DMS114 treated with DMSO at 0.1 percent for 48 hours (cell line): ENCODE data around the gene GADD45A.
A peak's percentile ranks its signal among the peaks of the same experiment; 100 is the strongest.
"Not testable (repeated sequence)": the region's sequence is repeated elsewhere in the genome, so short reads cannot be mapped to it uniquely, and the experiment has no call there.

Source experiments
- DNase-seq: peaks from one replicate; lab custom pipeline; 2025; ENCODE audit not compliant: unreplicated experiment; lab: John Stamatoyannopoulos, UW

The GADD45A gene, protein sequence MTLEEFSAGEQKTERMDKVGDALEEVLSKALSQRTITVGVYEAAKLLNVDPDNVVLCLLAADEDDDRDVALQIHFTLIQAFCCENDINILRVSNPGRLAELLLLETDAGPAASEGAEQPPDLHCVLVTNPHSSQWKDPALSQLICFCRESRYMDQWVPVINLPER

DNA sequence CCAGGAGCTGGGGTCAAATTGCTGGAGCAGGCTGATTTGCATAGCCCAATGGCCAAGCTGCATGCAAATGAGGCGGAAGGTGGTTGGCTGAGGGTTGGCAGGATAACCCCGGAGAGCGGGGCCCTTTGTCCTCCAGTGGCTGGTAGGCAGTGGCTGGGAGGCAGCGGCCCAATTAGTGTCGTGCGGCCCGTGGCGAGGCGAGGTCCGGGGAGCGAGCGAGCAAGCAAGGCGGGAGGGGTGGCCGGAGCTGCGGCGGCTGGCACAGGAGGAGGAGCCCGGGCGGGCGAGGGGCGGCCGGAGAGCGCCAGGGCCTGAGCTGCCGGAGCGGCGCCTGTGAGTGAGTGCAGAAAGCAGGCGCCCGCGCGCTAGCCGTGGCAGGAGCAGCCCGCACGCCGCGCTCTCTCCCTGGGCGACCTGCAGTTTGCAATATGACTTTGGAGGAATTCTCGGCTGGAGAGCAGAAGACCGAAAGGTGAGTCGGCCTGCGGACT, at the start of gene GADD45A:
GADD45A (plus strand) TSS at position 135 of the 491 bp plus-strand sequence; CDS start at position 429, 294 bp downstream.
- peak; percentile 89 for DNase-seq

DNA sequence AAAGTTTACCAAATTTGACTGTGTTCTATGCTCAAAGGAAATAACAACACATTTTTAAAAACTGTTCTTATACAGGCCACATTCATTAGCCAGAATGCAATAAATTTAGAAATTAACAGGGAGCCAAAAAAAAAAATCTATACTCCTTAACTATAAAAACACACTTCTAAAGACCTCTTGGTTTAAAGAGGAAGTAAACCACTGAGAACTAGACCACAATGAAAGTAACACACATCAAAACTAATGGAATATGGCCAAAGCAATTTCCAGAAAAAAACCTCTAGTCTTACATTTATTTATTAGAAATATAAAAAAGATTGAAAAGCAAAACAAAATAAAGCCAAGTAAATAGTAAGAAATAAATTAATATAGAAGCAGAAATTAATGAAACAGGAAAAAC, 48.9 kb upstream of the GADD45A start:
- DNase-seq, result no peak

DNA sequence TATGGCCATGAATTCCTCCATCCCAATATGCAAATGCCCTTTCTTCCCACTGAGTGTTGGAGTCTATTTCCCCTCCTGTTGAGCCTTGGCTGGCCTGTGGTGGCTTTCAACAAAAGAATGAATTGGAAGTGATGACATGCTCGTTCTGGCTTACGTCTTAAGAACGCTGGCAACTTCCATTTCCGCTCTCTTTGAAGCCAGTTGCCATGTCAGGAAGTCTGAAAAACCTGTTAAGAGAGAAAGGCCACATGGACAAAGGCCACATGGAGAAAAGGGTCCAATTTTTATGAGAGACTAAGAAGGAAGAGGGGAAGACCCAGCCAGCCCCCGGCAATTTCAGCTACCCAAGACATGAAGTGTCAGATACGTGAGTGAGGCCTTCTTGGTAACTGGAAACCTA, 45.6 kb upstream of the GADD45A start:
- DNase-seq, result no peak

DNA sequence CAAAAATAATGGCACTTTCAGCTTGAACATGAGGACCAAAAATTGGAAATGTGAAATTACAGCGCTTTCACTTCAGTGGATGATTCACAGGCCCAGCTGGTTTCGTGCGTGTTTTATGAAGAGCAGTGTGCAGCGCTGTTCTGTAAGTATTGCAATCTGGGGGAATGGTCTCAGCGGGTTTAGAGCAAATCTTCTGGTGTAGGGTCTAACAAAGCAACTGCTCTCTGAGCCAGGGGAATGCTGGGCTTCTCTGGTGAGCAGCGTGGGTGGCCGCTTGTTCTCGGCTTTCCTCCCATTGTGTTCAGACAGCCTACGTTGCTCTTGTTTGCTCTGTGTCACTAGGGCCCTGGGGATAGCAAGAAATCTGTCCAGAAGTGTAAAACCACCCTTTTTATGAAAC, 42.4 kb upstream of the GADD45A start:
- DNase-seq, result no peak

DNA sequence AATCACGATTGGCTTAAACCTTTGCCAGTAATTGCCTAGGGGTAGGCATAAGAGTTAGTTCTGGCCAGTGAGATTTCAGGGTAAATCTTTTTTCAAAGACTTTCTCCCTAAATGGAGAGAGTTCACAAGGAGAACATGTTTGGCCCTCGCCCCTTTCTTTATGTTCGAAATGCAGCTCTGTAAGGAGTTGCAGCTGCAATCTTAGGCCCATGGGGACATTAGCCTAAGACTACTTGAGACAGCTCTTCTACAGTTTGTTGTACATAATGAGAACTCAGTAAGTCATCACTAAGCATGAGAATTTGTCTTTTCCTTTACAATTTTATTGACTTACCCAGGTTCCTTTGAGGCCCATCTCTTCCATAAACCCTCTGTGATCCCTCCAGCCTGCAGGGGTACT, 40.4 kb upstream of the GADD45A start:
- no peak for DNase-seq

DNA sequence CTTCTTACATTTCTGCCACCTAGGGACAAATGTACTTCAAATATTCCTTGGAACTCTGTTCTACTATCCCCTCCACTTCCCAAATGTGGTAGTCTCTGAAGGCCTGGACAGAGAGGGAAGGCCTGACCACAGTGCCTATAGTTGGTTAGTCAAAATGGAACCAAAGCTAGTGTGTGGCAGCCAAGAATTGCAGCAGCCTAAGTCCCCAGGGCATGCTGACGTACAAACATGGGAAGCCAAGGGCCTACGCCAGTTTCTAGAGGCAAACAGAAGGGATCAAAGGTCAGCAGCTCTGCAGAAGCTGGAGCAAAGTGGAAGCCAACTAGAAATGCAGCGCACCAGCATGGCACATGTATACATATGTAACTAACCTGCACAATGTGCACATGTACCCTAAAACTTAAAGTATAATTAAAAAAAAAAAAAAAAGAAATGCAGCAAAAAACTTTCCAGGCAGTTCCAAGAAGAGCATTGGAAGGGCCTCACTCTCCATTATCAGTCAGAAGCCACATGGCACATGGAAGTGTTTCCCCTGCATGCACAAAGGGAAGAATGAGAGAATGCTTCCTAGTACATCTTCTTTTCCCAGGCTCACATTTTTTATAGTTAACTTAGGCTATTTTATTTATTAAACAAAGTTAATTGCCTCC, 39.4 kb upstream of the GADD45A start:
- DNase-seq, result no peak

DNA sequence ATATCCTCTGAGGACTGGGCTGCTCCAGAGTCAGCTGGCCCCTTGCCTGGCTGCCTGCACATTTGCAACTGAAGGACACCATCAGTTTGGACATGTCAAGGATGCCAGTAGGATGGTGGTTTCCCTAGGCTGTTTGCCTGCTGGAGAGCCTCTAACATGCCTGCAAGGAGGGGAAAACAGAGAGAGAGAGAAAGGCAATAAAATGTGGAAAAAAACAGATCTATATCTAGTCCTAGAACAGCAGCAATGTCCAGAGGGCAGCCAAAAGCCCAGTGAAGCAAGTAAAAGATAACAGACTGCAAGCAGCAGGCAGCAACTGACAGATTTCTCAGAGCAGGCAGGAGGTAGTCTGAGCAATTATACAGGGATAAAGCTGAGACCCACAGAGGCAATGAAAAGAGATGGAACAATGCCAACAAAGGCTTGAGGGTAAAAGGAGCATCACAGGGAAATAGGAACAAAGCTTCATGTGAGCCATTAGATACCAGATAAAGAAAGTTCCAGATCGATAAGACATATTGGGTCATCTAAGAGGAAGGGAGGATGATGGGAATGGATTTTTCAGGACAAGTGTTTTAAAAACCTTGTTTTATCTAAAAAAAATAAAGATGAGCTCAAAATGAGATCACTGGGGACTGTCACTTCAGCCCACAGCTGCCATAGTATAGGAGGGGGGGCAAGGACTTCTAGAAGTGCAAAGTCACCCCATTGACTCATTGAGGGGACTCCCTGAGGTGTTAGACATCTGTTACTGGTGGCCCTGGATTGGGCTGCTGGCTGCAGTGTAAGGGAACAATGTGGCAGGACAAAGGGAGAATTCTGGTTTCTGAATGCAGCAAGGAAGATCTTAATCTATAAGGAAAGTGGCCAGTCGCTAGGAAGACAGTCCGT, 38.6 kb upstream of the GADD45A start:
- no peak for DNase-seq

DNA sequence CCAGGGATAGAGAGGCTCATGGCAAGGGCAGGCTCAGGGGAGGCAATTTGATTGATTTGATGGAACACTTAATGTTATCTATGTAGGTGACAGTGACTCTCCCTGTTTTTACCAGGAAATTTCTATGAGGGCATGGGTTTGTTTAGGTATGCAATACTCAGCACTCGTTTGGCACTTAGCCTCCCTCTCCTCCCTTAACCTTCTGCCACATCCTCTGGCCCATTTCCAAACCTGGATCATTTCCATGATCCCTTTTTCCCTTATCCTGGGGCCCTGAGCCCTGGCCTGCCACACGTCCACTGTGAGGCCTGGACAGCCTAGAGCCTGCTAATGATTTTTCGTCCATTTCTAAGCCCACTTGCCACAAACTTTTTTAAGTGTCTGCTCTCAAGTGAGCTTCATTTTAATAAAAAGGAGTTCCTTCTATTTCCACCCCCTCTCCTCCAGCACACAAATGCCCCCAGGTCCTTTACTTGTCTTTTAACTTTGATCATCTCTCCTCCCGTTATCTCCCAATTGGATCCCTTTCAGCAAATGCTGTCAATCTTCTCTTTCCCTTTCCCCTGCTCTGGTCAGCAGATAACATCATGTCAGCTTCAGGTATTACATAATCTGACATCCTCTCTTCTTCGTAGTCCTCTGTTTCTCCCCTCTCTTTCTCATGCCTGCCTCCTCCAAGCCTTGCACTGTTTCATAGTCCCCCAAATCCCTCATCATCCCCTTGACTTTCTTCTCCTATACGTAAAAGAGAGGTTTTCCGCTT, 37.8 kb upstream of the GADD45A start:
- no peak for DNase-seq

DNA sequence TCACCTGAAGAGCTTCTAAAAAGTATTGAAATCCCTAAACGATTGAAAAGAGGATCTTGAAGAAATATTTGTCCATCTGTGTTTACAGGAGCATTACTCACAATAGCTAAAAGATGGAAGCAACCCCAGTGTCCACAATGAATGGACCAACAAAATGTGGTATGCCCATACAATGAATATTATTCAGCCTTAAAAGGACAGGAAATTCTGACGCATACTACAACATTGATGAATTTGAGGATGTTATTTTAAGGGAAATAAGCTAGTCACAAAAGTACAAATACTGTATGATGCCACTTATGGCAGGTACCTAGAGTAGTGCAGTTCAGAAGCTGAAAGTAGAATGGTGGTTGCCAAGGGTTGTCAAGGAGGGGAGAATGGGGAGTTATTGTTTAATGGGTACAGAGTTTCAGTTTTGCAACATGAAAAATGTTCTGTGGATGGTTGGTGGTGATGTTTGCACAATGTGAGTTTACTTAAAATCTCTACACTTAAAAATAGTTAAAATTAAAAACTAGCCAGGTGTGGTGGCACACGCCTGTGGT, 37.1 kb upstream of the GADD45A start:
- DNase-seq, result no peak

DNA sequence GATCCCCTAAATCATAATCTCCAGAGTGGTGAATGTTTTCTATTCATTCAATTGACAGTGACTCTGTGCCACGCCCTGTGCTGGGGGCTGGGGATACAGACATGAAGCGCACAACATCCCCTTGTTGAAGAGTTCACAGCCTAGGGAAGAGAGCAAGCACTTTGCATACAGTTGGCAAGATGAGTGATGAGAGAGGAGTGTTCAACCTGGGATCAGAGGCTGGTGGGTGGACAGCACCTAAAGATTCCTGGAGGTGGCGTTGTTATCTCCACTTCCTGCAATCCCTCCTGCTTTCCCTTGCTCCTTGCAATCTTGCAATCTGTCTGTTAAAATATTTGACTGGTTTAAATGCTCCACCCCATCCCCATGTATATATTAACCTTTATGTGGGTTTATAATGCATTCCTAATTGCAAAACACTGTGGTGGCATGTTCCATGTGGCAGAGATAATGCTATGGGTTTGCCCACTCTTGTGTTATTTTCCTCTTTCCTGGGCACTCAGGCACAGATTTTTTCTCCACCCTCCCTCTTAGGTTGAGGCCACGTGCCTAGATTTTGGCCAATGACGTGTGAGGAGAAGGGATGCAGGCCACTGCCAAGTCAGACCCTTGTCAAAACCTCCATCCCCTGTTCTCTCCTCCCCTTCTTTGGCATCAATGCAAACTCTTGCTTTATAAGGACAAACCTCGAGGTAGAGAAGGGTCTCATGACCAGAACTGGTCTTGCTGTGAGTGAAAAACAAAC, 36.2 kb upstream of the GADD45A start:
- DNase-seq, result no peak

DNA sequence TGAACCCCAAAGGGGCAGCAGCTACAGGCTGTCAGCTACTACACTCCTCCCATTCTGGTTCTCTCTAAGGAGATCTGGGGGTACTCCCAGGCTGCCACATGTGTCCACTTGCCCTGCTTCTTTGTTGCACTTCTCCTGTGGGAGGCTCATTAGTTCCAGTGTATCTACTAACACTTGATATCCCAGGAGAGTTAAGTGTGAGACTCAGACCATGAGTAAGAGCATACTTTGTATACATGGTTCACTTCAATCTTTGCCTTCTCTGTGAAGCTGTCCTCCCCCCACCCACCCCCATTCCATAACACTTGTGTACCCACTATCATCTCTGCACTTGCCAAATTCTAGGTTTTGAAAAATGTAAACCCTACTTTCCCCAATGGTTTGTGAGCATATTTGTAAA, 34.9 kb upstream of the GADD45A start:
- no peak for DNase-seq

DNA sequence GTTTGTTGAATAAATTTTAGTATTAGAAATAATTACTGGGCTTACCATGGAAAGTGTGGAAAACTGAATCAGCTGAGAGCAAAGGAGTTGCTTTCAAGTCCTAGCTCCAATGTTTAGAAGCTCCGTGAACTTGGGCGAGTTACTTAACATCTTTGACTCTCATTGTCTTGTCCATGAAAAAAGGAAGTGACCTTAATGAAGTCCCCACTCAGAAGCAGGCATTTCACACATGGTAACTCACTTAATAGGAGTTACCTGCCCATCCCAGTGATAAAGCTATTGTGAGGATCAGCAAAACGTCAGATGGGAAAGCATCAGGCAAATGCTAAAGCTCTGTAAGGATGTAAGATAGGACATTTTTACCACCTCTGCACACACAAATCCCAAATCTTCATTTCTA, 34.0 kb upstream of the GADD45A start:
- no peak for DNase-seq

DNA sequence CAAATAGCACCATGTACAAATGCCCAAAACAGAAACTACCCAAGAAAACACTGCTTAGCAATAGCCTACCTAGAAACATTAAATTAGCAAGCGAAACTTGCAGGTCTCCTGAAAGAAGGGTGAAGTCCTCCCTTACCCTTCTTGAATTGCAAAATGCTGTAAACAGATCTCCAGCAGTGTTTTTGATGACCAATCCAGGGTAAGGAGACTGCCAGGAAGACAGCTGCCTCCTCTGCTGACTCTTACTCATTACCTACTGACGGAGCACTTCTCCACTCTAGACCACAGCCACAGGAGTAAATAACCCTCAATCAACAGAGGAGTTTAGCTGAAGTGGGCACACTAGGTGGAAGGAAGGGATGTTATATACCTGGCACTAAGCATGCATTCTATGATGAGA, 32.2 kb upstream of the GADD45A start:
- DNase-seq, result no peak

DNA sequence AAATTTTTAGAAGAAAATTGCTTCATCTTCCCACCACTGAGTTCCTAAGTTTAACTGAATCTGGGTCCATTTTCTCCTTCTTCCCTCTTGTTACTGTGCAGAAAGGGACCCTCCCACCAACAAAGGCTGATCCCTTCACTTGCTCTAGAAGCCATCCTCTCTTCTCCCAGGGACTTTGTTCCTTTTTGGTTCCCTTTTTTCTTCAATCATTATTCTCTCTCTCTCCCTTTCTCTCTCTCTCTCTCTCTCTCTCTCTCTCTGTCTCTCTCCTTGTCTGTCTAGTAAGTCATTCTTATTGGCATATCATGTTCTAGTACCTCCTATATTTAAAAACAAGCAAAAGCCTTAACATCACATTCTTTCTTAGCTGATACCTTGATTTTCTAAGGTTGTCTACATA, 31.7 kb upstream of the GADD45A start:
- no peak for DNase-seq

DNA sequence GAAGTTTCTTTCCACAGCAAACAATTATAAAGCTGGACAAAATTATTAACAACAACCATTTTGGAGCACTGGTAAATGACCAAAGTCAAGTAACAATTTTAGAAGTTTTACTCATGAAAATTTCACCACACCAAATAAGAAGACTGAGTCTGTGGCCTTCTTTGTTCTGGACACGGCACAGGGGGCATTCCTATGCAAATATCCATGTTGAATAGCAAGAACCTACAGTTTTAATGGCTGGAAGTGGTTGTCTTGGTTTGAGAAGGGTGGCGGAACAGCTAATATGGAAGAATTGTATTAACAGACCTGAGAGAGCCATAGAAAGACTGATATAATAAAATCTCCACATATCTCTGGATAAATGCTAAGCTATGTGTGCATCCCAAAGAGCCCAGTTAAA, 29.4 kb upstream of the GADD45A start:
- no peak for DNase-seq

DNA sequence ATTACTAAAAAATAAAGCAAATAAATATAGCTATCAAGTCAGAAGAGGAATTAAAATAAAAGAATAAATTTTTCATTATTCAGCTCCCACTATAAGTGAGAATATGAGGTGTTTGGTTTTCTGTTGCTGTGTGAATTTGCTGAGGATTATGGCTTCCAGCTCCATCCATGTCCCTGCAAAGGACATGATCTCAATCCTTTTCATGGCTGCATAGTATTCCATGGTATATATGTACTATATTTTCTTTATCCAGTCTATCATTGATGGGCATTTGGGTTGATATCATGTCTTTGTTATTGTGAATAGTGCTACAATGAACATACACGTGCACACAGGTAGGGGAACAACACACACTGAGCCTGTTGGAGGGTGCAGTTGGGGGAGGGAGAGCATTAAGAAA, 27.8 kb upstream of the GADD45A start:
- DNase-seq, result not testable (repeated sequence)

DNA sequence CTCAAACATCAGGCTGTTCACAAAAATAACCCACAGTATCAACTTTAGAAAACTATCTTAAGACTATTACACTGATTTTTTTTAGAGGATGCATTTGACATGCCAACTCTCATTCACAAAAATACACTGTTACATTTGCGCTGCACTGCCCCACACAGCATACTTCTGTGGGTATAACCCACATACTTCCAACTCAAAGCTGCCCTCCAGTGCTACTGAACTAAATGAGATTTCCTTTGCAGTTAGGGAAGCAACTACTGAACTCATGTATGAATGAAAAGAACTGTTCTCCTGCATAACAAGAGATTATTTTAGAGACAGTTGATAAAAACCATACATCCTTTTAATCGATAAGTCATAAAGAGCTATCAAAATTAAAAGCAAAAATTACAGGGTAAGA, 25.8 kb upstream of the GADD45A start:
- no peak for DNase-seq

DNA sequence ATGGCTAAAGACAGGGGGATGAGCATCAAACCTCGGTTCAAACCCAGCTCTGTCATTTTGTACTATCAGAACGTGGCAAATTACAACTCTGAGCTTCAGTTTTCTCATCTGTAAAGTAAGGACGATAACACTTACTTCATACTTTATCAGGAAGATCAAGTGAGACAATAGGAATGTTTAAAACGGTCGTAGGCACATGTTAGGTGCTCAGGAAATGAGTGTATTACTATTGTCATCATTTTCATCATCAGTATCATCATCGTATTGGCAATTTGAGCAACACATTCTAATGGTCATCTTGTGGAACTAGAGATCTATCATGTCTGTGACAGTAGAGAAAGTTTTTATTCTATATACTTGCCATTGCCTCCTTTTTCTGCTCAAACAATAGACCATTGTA, 22.1 kb upstream of the GADD45A start:
- no peak for DNase-seq

DNA sequence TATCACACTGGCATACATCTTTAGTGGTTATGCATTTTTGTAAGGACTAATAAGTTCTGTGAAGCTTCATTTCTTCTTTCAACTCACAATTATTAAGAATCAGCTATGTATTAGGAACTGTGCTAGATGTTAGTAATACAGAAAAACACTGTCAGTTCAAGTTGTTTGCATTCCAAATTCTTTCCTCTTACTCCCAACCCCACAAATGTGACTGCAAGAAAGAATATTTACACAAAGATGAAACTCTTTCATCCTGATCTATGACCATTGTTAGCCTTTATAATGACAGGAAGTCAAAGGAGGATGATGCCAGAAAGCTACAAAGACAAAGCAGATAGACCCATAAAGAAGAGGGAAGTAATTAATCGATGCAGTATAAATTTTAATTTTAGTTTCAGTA, 21.0 kb upstream of the GADD45A start:
- no peak for DNase-seq

DNA sequence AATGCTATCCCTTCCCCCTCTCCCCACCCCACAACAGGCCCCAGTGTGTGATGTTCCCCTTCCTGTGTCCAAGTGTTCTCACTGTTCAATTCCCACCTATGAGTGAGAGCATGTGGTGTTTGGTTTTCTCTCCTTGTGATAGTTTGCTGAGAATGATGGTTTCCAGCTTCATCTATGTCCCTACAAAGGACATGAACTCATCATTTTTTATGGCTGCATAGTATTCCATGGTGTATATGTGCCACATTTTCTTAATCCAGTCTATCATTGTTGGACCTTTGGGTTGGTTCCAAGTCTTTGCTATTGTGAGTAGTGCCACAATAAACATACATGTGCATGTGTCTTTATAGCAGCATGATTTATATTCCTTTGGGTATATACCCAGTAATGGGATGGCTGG, 19.7 kb upstream of the GADD45A start:
- DNase-seq, result not testable (repeated sequence)
